GM23248 (cell line): ENCODE measurements around the gene NCOA7. TPM values are rescaled to one million over a fixed set of nuclear protein-coding genes. Genes with fewer than 3 reads are reported as not detected.

Experiments used
- DNase-seq: peaks from one replicate; pipeline ENCODE4 v3.0.0-alpha.2; 2015
- H2AFZ ChIP-seq: fragments of 200-600 bp; sonication (generic); 2 replicates; pipeline ENCODE4 v1.6.1; 2016; ENCODE audit warnings: antibody characterized with exemption
- H3F3A ChIP-seq: fragments of 200-600 bp; sonication (generic); 2 replicates; pipeline ENCODE4 v1.6.1; 2016; ENCODE audit warnings: mild to moderate bottlenecking, antibody characterized with exemption, mixed run types; ENCODE audit not compliant: insufficient read depth
- H3K27ac ChIP-seq: fragments of 200-600 bp; sonication (generic); 2 replicates; pipeline ENCODE4 v1.5.1; 2016; ENCODE audit warnings: mild to moderate bottlenecking
- H3K27me3 ChIP-seq: fragments of 200-600 bp; sonication (generic); replicated peaks from 2 replicates; pipeline ENCODE4 v1.6.1; 2016; ENCODE audit warnings: mild to moderate bottlenecking; ENCODE audit not compliant: insufficient read depth
- H3K36me3 ChIP-seq: fragments of 200-600 bp; sonication (generic); 2 replicates; pipeline ENCODE4 v1.6.1; 2016; ENCODE audit warnings: low read depth, mild to moderate bottlenecking
- H3K4me1 ChIP-seq: fragments of 200-600 bp; sonication (generic); 2 replicates; pipeline ENCODE4 v1.6.1; 2016; ENCODE audit warnings: mild to moderate bottlenecking; ENCODE audit not compliant: insufficient read depth
- H3K4me2 ChIP-seq: fragments of 200-600 bp; sonication (generic); one replicate; pipeline ENCODE4 v1.6.1; 2016; ENCODE audit warnings: mild to moderate bottlenecking; ENCODE audit not compliant: unreplicated experiment
- H3K4me3 ChIP-seq: fragments of 200-600 bp; sonication (generic); 2 replicates; pipeline ENCODE4 v1.5.1; 2016; ENCODE audit warnings: mild to moderate bottlenecking
- H3K79me2 ChIP-seq: fragments of 200-600 bp; sonication (generic); 2 replicates; pipeline ENCODE4 v1.6.1; 2016; ENCODE audit warnings: mild to moderate bottlenecking; ENCODE audit not compliant: insufficient read depth
- H3K9ac ChIP-seq: fragments of 200-600 bp; sonication (generic); 2 replicates; pipeline ENCODE4 v1.6.1; 2016; ENCODE audit warnings: mild to moderate bottlenecking
- H3K9me2 ChIP-seq: fragments of 200-600 bp; sonication (generic); 2 replicates; pipeline ENCODE4 v1.6.1; 2016; ENCODE audit warnings: mixed run types, mild to moderate bottlenecking, moderate library complexity; ENCODE audit not compliant: insufficient read depth
- H3K9me3 ChIP-seq: fragments of 200-600 bp; sonication (generic); one replicate; pipeline ENCODE4 v1.6.1; 2017; ENCODE audit warnings: low read depth
- H4K20me1 ChIP-seq: fragments of 200-600 bp; sonication (generic); 2 replicates; pipeline ENCODE4 v1.6.0; 2016; ENCODE audit not compliant: insufficient read depth
- EZH2 ChIP-seq: fragments of 200-600 bp; sonication (generic); IDR thresholded peaks from 2 replicates; pipeline ENCODE4 v1.6.1; 2018; ENCODE audit warnings: antibody characterized with exemption, mild to moderate bottlenecking; ENCODE audit not compliant: insufficient read depth, poor library complexity, severe bottlenecking
- EZH2phosphoT487 ChIP-seq: fragments of 200-600 bp; sonication (generic); IDR thresholded peaks from 2 replicates; pipeline ENCODE4 v1.6.1; 2018; ENCODE audit warnings: antibody characterized with exemption, moderate library complexity, mild to moderate bottlenecking, low read depth; ENCODE audit not compliant: insufficient read depth
- WGBS, 2 experiments: methylation state at CpG; one replicate each; pipeline ENCODE4 v1.1.6; 2015 to 2017; ENCODE audit warnings: low lambda C conversion rate in 2 of 2, low coverage in 1 of 2; ENCODE audit errors: missing lambda C conversion rate in 2 of 2; 5-methylcytosine and 5-hydroxymethylcytosine counted together
- in situ Hi-C: fragments of 300-500 bp; cut with MboI; formaldehyde crosslinking; loops from 2 replicates; pipeline ENCODE4 v1.15.0; 2020
- polyA plus RNA-seq: library from polyadenylated mRNA; unstranded; fragments of >200 nt; fragmentation: Nextera tagmentation; extraction: Ambion mirVana; gene quantifications from 2 replicates; pipeline ENCODE4 v1.2.1, GENCODE V29; 2016
- total RNA-seq: library from RNA; depleted of rRNA; stranded (reverse); fragments of >200 nt; shearing (Covaris generic); gene quantifications from 2 replicates; pipeline ENCODE4 v1.2.3, GENCODE V29; 2014

The NCOA7 gene
- total and polyA plus RNA-seq, 2 experiments from 2014 or later, result 9.5 to 10.2 TPM

DNA sequence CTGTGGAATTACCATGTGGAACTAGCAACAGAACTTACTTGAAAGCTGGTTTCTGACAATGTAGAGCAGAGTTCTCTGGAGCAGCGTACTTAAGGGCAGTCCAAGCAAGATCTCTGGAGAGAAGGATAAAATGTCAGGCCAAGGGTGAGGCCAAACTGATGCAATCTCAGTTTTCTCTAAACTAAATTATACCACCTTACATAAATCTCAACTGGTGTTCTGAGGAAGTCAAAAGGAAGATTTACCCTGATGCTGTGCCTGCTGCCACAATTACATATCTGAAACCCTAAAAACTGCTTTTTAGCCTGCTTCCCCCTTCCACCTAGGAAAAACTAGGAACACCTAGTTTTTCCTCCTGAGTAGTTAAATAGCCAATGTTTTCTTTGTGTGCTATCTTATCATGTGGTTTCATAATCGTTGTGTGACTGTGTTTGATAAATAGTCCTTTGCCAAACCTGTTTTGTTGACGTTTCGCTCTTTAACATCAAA lies 28.1 kb downstream of the NCOA7 start:
- Histone ChIP-seq H3K9ac (peak overlapping the region; percentile 33), H3K9me3 (no peaks in the 10 kb centered on the region), H3K27ac (peak overlapping the region; percentile 28), H3K4me1 (peaks cover 50% of the 10 kb centered on the region), H2AFZ (peak overlapping the region; percentile 58), H3K79me2 (no peaks in the 10 kb centered on the region), H3K4me3 (peak overlapping the region; percentile 38), H3K36me3 (no peaks in the 10 kb centered on the region), H3F3A (peaks cover 15% of the 10 kb centered on the region), H3K27me3 (no peaks in the 10 kb centered on the region), H3K9me2 (no peaks in the 10 kb centered on the region), H3K4me2 (peak overlapping the region; percentile 75), H4K20me1 (no peaks in the 10 kb centered on the region)
- DNase-seq, result no peak
- TF ChIP-seq EZH2, result no peak
- TF ChIP-seq EZH2phosphoT487, result no peak
- in situ Hi-C loops, result no loop called here
- 49% methylated on average over 4 of the region's 4 CpGs for WGBS, 2 experiments

- Histone ChIP-seq H3K27me3 (no peaks in the 10 kb centered on the region), H2AFZ (no peak overlapping the region), H3K79me2 (no peaks in the 10 kb centered on the region), H3K27ac (no peak overlapping the region), H3K9me2 (no peaks in the 10 kb centered on the region), H3K4me3 (no peak overlapping the region), H3K9ac (no peak overlapping the region), H3K36me3 (no peaks in the 10 kb centered on the region), H4K20me1 (no peaks in the 10 kb centered on the region), H3K4me2 (no peak overlapping the region), H3K4me1 (peaks cover 43% of the 10 kb centered on the region), H3K9me3 (no peaks in the 10 kb centered on the region), H3F3A (peaks cover 15% of the 10 kb centered on the region)
- in situ Hi-C loops, result no loop called here
- no peak for DNase-seq
- 95 to 97% methylated on average over 4 of the region's 4 CpGs for WGBS, 2 experiments
- no peak for TF ChIP-seq EZH2phosphoT487
- no peak for TF ChIP-seq EZH2
Observed at GRCh38 chr6:125819535-125820326, 29.0 kb downstream of the NCOA7 start.

GRCh38 chr6:125821825-125822281 lies 31.1 kb downstream of the NCOA7 start:
- peaks cover 15% of the 10 kb centered on the region for H3F3A ChIP-seq
- no peaks in the 10 kb centered on the region for H3K9me2 ChIP-seq
- no peak overlapping the region for H3K4me2 ChIP-seq
- no peaks in the 10 kb centered on the region for H3K27me3 ChIP-seq
- H3K9me3 ChIP-seq, result no peaks in the 10 kb centered on the region
- no peaks in the 10 kb centered on the region for H4K20me1 ChIP-seq
- H2AFZ ChIP-seq, result no peak overlapping the region
- peaks cover 34% of the 10 kb centered on the region for H3K4me1 ChIP-seq
- no peaks in the 10 kb centered on the region for H3K79me2 ChIP-seq
- H3K36me3 ChIP-seq, result no peaks in the 10 kb centered on the region
- no peak overlapping the region for H3K9ac ChIP-seq
- no peak overlapping the region for H3K27ac ChIP-seq
- WGBS, 2 experiments, result 35 to 41% methylated on average over 3 of the region's 3 CpGs
- TF ChIP-seq EZH2, result no peak
- TF ChIP-seq EZH2phosphoT487, result no peak
- no peak overlapping the region for H3K4me3 ChIP-seq
- in situ Hi-C loops, result no loop called here
- DNase-seq, result no peak

- Histone ChIP-seq H3K9me2 (no peaks in the 10 kb centered on the region), H2AFZ (no peak overlapping the region), H3K9ac (no peak overlapping the region), H3K4me2 (no peak overlapping the region), H3K4me1 (peaks cover 22% of the 10 kb centered on the region), H3K9me3 (no peaks in the 10 kb centered on the region), H3K27me3 (no peaks in the 10 kb centered on the region), H3K36me3 (no peaks in the 10 kb centered on the region), H3F3A (peaks cover 8% of the 10 kb centered on the region), H3K27ac (no peak overlapping the region), H3K79me2 (no peaks in the 10 kb centered on the region), H4K20me1 (no peaks in the 10 kb centered on the region), H3K4me3 (no peak overlapping the region)
- WGBS, 2 experiments, result 88 to 90% methylated on average over 2 of the region's 2 CpGs
- no peak for TF ChIP-seq EZH2
- no peak for TF ChIP-seq EZH2phosphoT487
- no peak for DNase-seq
- in situ Hi-C loops, result no loop called here
Observed at GRCh38 chr6:125823180-125823579, 32.4 kb downstream of the NCOA7 start.
